Measurements from ENCODE around the gene MAB21L4. TPM values are rescaled to one million over a fixed set of nuclear protein-coding genes. Genes with fewer than 3 reads are reported as not detected.

The MAB21L4 gene
- total RNA-seq, 1 experiment from 2014 or later: 0.21 TPM

GRCh38 chr2:240869956-240870875 lies 25.7 kb downstream of the MAB21L4 start:
- Histone ChIP-seq H3K27ac (ENCODE audit: low read length) (no peak overlapping the region), H3K4me3 (ENCODE audit: low read depth in 2 of 2, low read length in 2 of 2) (no peak overlapping the region), H3K9me3 (ENCODE audit: control insufficient read depth, insufficient read depth, low read depth, low read length) (no peaks in the 10 kb centered on the region), H3K27me3 (ENCODE audit: control insufficient read depth, insufficient read depth, low read length) (no peaks in the 10 kb centered on the region), H3K4me1 (ENCODE audit: control insufficient read depth, insufficient read depth, low read length) (no peaks in the 10 kb centered on the region), H3K36me3 (ENCODE audit: control insufficient read depth, insufficient read depth, low read length) (no peaks in the 10 kb centered on the region)
- DNase-seq (ENCODE audit: low read depth, low spot score) (no peak), ATAC-seq (no peak)
- no TSS peak for BruUV-seq (replicated peaks)
- CTCF ChIA-PET: no interaction called here
- in situ Hi-C loops (cut with HindIII; ENCODE audit: low pct_unique_long_range_greater_than_20kb, low sequenced_read_pairs) (no loop called here), intact Hi-C loops (cut with micrococcal nuclease; ENCODE audit: unreplicated experiment) (no loop called here)
- TF ChIP-seq POLR2AphosphoS5 (IDR thresholded peaks at IDR 0.05; ENCODE audit: low read depth, low read length) (no peak), SIN3A (IDR thresholded peaks at IDR 0.05; ENCODE audit: borderline replicate concordance, insufficient read depth, low read depth, low read length) (no peak), TCF7L2 (IDR thresholded peaks at IDR 0.05; ENCODE audit: low read depth, low read length) (no peak), CTCF (IDR thresholded peaks at IDR 0.05) (no peak), REST (IDR thresholded peaks at IDR 0.05; ENCODE audit: insufficient read depth in 1 of 2, low read depth in 2 of 2, low read length in 1 of 2) (no peak)
- POLR2A ChIA-PET: interaction anchor here (0.6 kb wide), 1 partner anchor 451 kb away, joined by 3 read pairs; no protein-coding TSS in a partner anchor

GRCh38 chr2:240869109-240869955 lies 26.6 kb downstream of the MAB21L4 start:
- DNase-seq (ENCODE audit: low read depth, low spot score) (no peak), ATAC-seq (no peak)
- no TSS peak for BruUV-seq (replicated peaks)
- H3K9me3 ChIP-seq (ENCODE audit: control insufficient read depth, insufficient read depth, low read depth, low read length): no peaks in the 10 kb centered on the region
- POLR2A ChIA-PET: no interaction called here
- CTCF ChIA-PET: no interaction called here
- no peaks in the 10 kb centered on the region for H3K36me3 ChIP-seq (ENCODE audit: control insufficient read depth, insufficient read depth, low read length)
- in situ Hi-C loops (cut with HindIII; ENCODE audit: low pct_unique_long_range_greater_than_20kb, low sequenced_read_pairs): no loop called here
- no peak for TF ChIP-seq CTCF (IDR thresholded peaks at IDR 0.05)
- no peak for TF ChIP-seq TCF7L2 (IDR thresholded peaks at IDR 0.05; ENCODE audit: low read depth, low read length)
- no peak overlapping the region for H3K4me3 ChIP-seq (ENCODE audit: low read depth in 2 of 2, low read length in 2 of 2)
- no peaks in the 10 kb centered on the region for H3K4me1 ChIP-seq (ENCODE audit: control insufficient read depth, insufficient read depth, low read length)
- H3K27ac ChIP-seq (ENCODE audit: low read length): no peak overlapping the region
- intact Hi-C loops (cut with micrococcal nuclease; ENCODE audit: unreplicated experiment): no loop called here
- H3K27me3 ChIP-seq (ENCODE audit: control insufficient read depth, insufficient read depth, low read length): no peaks in the 10 kb centered on the region
